Testis (tissue), 2 donors: ENCODE data around the gene ISX.

Experiments used
- POLR2A ChIP-seq: fragments of 450-650 bp; IDR thresholded peaks from one replicate; pipeline ENCODE4 v1.6.1; 2017; ENCODE audit warnings: antibody characterized with exemption, mild to moderate bottlenecking, moderate library complexity
- TF ChIP-seq, protein P1 (sequence below), 3 experiments: fragments of 450-650 bp in 2 of 3; fragments of 200-600 bp in 1 of 3; sonication (generic) in 1 of 3; IDR thresholded peaks; one replicate each; pipeline ENCODE4 v1.5.1; 2016 to 2019; ENCODE audit warnings: antibody characterized with exemption in 3 of 3, mild to moderate bottlenecking in 2 of 3, moderate library complexity in 1 of 3

DNA sequence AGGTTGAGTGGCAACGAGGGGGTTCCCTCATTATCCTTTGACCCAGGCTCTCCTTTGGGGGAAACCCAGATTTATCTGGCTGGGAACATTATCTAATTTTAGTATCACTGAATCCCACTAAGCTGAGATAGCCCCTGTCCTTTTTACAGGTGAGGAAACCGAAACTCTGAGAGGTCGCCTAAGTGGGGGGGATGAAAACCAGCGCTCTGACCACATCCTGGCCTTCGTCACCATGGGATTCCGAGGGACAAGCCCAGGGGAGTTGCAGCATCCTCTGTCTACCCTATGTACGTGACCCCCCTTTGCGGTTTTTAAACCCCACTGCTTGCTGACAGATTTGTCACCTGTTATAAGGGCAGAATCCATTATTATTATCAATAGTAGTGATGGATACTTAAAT is 61.0 kb downstream of the ISX start:
- no peak for TF ChIP-seq POLR2A
- TF ChIP-seq, protein P1, sequence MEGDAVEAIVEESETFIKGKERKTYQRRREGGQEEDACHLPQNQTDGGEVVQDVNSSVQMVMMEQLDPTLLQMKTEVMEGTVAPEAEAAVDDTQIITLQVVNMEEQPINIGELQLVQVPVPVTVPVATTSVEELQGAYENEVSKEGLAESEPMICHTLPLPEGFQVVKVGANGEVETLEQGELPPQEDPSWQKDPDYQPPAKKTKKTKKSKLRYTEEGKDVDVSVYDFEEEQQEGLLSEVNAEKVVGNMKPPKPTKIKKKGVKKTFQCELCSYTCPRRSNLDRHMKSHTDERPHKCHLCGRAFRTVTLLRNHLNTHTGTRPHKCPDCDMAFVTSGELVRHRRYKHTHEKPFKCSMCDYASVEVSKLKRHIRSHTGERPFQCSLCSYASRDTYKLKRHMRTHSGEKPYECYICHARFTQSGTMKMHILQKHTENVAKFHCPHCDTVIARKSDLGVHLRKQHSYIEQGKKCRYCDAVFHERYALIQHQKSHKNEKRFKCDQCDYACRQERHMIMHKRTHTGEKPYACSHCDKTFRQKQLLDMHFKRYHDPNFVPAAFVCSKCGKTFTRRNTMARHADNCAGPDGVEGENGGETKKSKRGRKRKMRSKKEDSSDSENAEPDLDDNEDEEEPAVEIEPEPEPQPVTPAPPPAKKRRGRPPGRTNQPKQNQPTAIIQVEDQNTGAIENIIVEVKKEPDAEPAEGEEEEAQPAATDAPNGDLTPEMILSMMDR (IDR thresholded peaks at IDR 0.05), result no peak
